SKM-1 treated with dmso at 0.1 percent for 144 hours (cell line): ENCODE measurements around the gene VTI1B.
A peak's percentile ranks its signal among the peaks of the same experiment; 100 is the strongest.
"Not testable (repeated sequence)": the region's sequence is repeated elsewhere in the genome, so short reads cannot be mapped to it uniquely, and the experiment has no call there.

ENCODE experiments used
- DNase-seq: peaks from one replicate; lab custom pipeline; 2025; ENCODE audit not compliant: unreplicated experiment; lab: John Stamatoyannopoulos, UW

Gene VTI1B

GRCh38 chr14:67633451-67634147 is 40.8 kb downstream of the VTI1B start:
- DNase-seq: no peak

- DNase-seq: no peak
These were observed 43.5 kb downstream of the VTI1B start for GRCh38 chr14:67630938-67631337.

- DNase-seq: no peak
These were observed 44.2 kb downstream of the VTI1B start for GRCh38 chr14:67630186-67630585.

GRCh38 chr14:67627519-67627918 is 46.9 kb downstream of the VTI1B start:
- no peak for DNase-seq

GRCh38 chr14:67626131-67626530 is 48.3 kb downstream of the VTI1B start:
- not testable (repeated sequence) for DNase-seq

GRCh38 chr14:67623114-67623513 is 51.3 kb downstream of the VTI1B start:
- DNase-seq: no peak

GRCh38 chr14:67622675-67623074 is 51.8 kb downstream of the VTI1B start:
- DNase-seq: no peak

GRCh38 chr14:67620217-67620785 is 54.1 kb downstream of the VTI1B start:
- no peak for DNase-seq

GRCh38 chr14:67619446-67620216 is 54.8 kb downstream of the VTI1B start, which contains the start of gene ARG2:
Gene ARG2, plus strand, starts transcription at chr14:67619920. Its CDS starts 58 bp downstream, at chr14:67619978.
- peak; percentile 63 for DNase-seq

- peak; percentile 42 for DNase-seq
These were observed 55.8 kb downstream of the VTI1B start for GRCh38 chr14:67618617-67619063.

- DNase-seq: no peak
These were observed 63.9 kb downstream of the VTI1B start for GRCh38 chr14:67610491-67610890.

GRCh38 chr14:67609642-67610310 is 64.7 kb downstream of the VTI1B start:
- DNase-seq: no peak

GRCh38 chr14:67607646-67608045 is 66.8 kb downstream of the VTI1B start:
- DNase-seq: no peak

- DNase-seq: no peak
These were observed 71.4 kb downstream of the VTI1B start for GRCh38 chr14:67602995-67603545.

GRCh38 chr14:67602076-67602475 is 72.4 kb downstream of the VTI1B start:
- no peak for DNase-seq

- DNase-seq: not testable (repeated sequence)
These were observed 73.9 kb downstream of the VTI1B start for GRCh38 chr14:67600562-67600974.

- DNase-seq: peak; percentile 69
These were observed 74.5 kb downstream of the VTI1B start, which contains the start of gene PIGH for GRCh38 chr14:67599698-67600561. Gene PIGH, minus strand, starts transcription at chr14:67600268. Its CDS starts 65 bp downstream, at chr14:67600203.
